Common myeloid progenitor, CD34-positive (primary cell): Measurements from ENCODE around the gene EXTL2.
A peak's percentile ranks its signal among the peaks of the same experiment; 100 is the strongest.

Experiments
- CTCF ChIA-PET: fragments of 350-600 bp; sonication (Branson Sonifier 250); formaldehyde crosslinking; loops from one replicate; lab custom pipeline; 2021; ENCODE audit warnings: antibody characterized with exemption; lab: Charles Lee
- POLR2A ChIA-PET: fragments of 350-600 bp; sonication (Branson Sonifier 250); formaldehyde crosslinking; loops from one replicate; lab custom pipeline; 2021; ENCODE audit warnings: antibody characterized with exemption; lab: Charles Lee
- DNase-seq, 3 donors: peaks; one replicate each; pipeline versions ENCODE4 v3.0.0 to v3.0.0-alpha.2; 2013
- H3K27ac ChIP-seq, 2 experiments: 1 replicate in 1 of 2; 2 replicates in 1 of 2; pipeline ENCODE4 v1.7.0; 2013; ENCODE audit warnings: inconsistent platforms in 2 of 2, low read length in 2 of 2, mild to moderate bottlenecking in 2 of 2, low read depth in 1 of 2, moderate library complexity in 1 of 2; ENCODE audit not compliant: severe bottlenecking in 2 of 2, insufficient read depth in 1 of 2, poor library complexity in 1 of 2
- H3K27me3 ChIP-seq, 5 experiments: replicated peaks in 2 of 5; 1 replicate in 3 of 5; 2 replicates in 2 of 5; pipeline versions ENCODE4 v1.6.1 to v1.7.0; 2013; ENCODE audit warnings: low read length in 4 of 5, mild to moderate bottlenecking in 2 of 5, moderate library complexity in 2 of 5, inconsistent platforms in 1 of 5; ENCODE audit not compliant: insufficient read depth in 5 of 5, control insufficient read depth in 4 of 5
- H3K36me3 ChIP-seq, 4 experiments: 1 replicate in 2 of 4; 2 replicates in 2 of 4; pipeline versions ENCODE4 v1.6.1 to v1.7.0; 2013; ENCODE audit warnings: low read length in 3 of 4, control low read depth in 1 of 4, mild to moderate bottlenecking in 1 of 4; ENCODE audit not compliant: control insufficient read depth in 4 of 4, insufficient read depth in 4 of 4
- H3K4me1 ChIP-seq, 4 experiments: 1 replicate in 3 of 4; 2 replicates in 1 of 4; pipeline versions ENCODE4 v1.6.1 to v1.7.1; 2013; ENCODE audit warnings: low read length in 3 of 4, mild to moderate bottlenecking in 3 of 4, control low read depth in 1 of 4, inconsistent platforms in 1 of 4, moderate library complexity in 1 of 4; ENCODE audit not compliant: control insufficient read depth in 4 of 4, insufficient read depth in 4 of 4; ENCODE audit errors: control extremely low read depth in 1 of 4
- H3K4me3 ChIP-seq, 7 experiments: 1 replicate in 4 of 7; 2 replicates in 3 of 7; pipeline versions ENCODE4 v1.5.1 to v1.7.0; 2013; ENCODE audit warnings: mild to moderate bottlenecking in 7 of 7, low read length in 6 of 7, moderate library complexity in 6 of 7, inconsistent platforms in 2 of 7, low read depth in 2 of 7, control low read depth in 1 of 7; ENCODE audit not compliant: insufficient read depth in 4 of 7, control insufficient read depth in 1 of 7; ENCODE audit errors: extremely low read depth in 1 of 7
- H3K9me3 ChIP-seq, 5 experiments: 1 replicate in 4 of 5; 2 replicates in 1 of 5; pipeline versions ENCODE4 v1.6.1 to v1.7.1; 2013; ENCODE audit warnings: low read length in 4 of 5, mild to moderate bottlenecking in 2 of 5, inconsistent platforms in 1 of 5, low read depth in 1 of 5, moderate library complexity in 1 of 5; ENCODE audit not compliant: control insufficient read depth in 4 of 5, insufficient read depth in 2 of 5; ENCODE audit errors: control extremely low read depth in 1 of 5
- WGBS: methylation state at CpG from one replicate; pipeline ENCODE4 v1.1.5; 2013; ENCODE audit not compliant: insufficient coverage; 5-methylcytosine and 5-hydroxymethylcytosine counted together

EXTL2 gene

GRCh38 chr1:100926240-100926639, 31.6 kb upstream of the EXTL2 start:
- Histone ChIP-seq H3K27me3 (no peaks in the 10 kb centered on the region), H3K4me3 (no peak overlapping the region), H3K27ac (no peak overlapping the region), H3K4me1 (peaks cover 7 to 16% (median 8%) of the 10 kb centered on the region in 4 experiments), H3K9me3 (peaks cover 0 to 3% (median 0%) of the 10 kb centered on the region in 5 experiments), H3K36me3 (peaks cover 8 to 36% (median 16%) of the 10 kb centered on the region in 4 experiments)
- ChIA-PET POLR2A (interaction anchor here (0.6 kb wide), 1 partner anchor 297 kb away, joined by 4 read pairs; no protein-coding TSS in a partner anchor), CTCF (interaction anchor here (1.2 to 2.6 kb wide), 5 partner anchors 12 to 364 kb away, joined by 3 to 7 read pairs (median 3); no protein-coding TSS in a partner anchor)
- WGBS, result 100% methylated on average over 1 of the region's 2 CpGs
- DNase-seq, result no peak

DNA sequence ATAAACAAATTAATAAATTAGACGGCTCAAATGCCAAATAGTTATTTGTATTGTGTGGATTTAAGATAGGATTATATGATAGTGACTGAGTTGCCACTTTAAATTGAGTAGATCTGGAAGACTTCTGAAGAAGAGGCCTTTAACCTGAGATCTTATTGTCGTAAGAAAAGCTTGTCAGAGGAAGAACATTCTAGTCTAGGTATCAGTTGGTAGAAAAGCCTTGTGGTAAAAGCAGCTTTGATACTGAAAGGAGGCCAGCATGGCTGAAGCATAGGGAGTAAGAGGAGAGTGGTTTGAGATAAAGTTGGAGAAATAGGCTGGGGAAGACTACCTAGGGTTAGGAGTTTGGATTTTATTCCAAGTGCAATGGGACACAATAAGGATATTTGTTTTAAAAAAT, 30.3 kb upstream of the EXTL2 start:
- Histone ChIP-seq H3K27ac (no peak overlapping the region), H3K9me3 (peaks cover 0 to 3% (median 0%) of the 10 kb centered on the region in 5 experiments), H3K4me3 (no peak overlapping the region), H3K36me3 (peaks cover 8 to 36% (median 16%) of the 10 kb centered on the region in 4 experiments), H3K4me1 (peaks cover 7 to 13% (median 8%) of the 10 kb centered on the region in 4 experiments), H3K27me3 (no peaks in the 10 kb centered on the region)
- POLR2A ChIA-PET, result no interaction called here
- CTCF ChIA-PET, result interaction anchor here (0.7 to 4.7 kb wide), 6 partner anchors 13 to 432 kb away, joined by 3 to 18 read pairs (median 4); no protein-coding TSS in a partner anchor
- 94% methylated on average over 2 of the region's 2 CpGs for WGBS
- no peak for DNase-seq

DNA sequence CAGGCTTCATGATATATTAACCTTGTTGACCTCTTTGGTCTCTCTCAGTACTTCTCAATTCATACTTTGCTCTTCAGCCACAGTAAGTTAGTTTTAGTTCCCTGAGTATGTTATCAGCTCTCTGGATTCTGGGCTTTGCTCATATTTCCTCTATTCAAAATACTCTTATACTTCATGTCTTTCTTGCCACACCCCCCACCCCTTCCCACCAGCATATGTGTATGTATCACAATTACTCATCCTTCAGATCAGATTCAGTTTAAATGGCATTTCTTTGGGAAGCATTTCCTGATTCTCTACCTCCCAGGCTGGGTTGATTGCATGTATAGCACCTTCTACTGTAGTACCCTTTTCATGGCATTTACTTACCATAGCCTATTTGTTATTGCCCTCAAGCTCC, 29.6 kb upstream of the EXTL2 start:
- H3K27me3 ChIP-seq, result no peaks in the 10 kb centered on the region
- no peak for DNase-seq
- peaks cover 7 to 13% (median 8%) of the 10 kb centered on the region in 4 experiments for H3K4me1 ChIP-seq
- H3K4me3 ChIP-seq, result no peak overlapping the region
- ChIA-PET POLR2A (no interaction called here), CTCF (interaction anchor here (0.9 to 4.7 kb wide), 9 partner anchors 203 to 434 kb away, joined by 3 to 18 read pairs (median 3); no protein-coding TSS in a partner anchor)
- H3K27ac ChIP-seq, result no peak overlapping the region
- peaks cover 8 to 36% (median 16%) of the 10 kb centered on the region in 4 experiments for H3K36me3 ChIP-seq
- H3K9me3 ChIP-seq, result peaks cover 0 to 3% (median 0%) of the 10 kb centered on the region in 5 experiments

GRCh38 chr1:100921110-100921706, 26.6 kb upstream of the EXTL2 start:
- H3K4me3 ChIP-seq, result no peak overlapping the region
- no peaks in the 10 kb centered on the region for H3K27me3 ChIP-seq
- CTCF ChIA-PET, result interaction anchor here (0.6 to 4.7 kb wide), 13 partner anchors 17 to 445 kb away, joined by 3 to 20 read pairs (median 5); no protein-coding TSS in a partner anchor
- no peaks in the 10 kb centered on the region for H3K4me1 ChIP-seq
- WGBS, result 29% methylated on average over 1 of the region's 3 CpGs
- H3K27ac ChIP-seq, result no peak overlapping the region
- DNase-seq, result peak; percentile 53 to 67 (median 58)
- POLR2A ChIA-PET, result no interaction called here
- H3K36me3 ChIP-seq, result peaks cover 11 to 51% (median 22%) of the 10 kb centered on the region in 4 experiments
- H3K9me3 ChIP-seq, result peaks cover 0 to 3% (median 0%) of the 10 kb centered on the region in 5 experiments

DNA sequence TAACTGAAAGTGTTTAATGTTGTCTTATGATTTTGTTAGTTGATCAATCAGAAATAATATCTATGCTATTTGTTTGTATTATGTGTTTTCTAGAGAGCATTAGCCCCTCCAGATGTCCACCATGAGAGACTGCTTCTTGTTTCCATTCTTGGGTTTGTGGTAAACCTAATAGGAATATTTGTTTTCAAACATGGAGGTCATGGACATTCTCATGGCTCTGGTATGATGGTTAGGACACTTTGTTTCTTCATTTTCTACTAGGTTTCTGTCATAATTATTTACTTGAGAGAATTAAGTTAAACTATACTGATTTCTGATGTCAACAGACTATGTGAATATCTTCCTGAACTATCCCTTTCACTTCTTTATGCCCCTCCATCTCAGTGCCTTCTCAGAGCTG, 17.4 kb upstream of the EXTL2 start:
- ChIA-PET CTCF (interaction anchor here (1.0 kb wide), 1 partner anchor 377 kb away, joined by 3 read pairs; no protein-coding TSS in a partner anchor), POLR2A (no interaction called here)
- Histone ChIP-seq H3K27ac (no peak overlapping the region), H3K4me1 (no peaks in the 10 kb centered on the region), H3K4me3 (no peak overlapping the region), H3K27me3 (no peaks in the 10 kb centered on the region), H3K36me3 (peaks cover 6 to 75% (median 35%) of the 10 kb centered on the region in 4 experiments), H3K9me3 (no peaks in the 10 kb centered on the region)
- no peak for DNase-seq

GRCh38 chr1:100909018-100909417, 14.4 kb upstream of the EXTL2 start:
- Histone ChIP-seq H3K9me3 (peaks cover 0 to 4% (median 0%) of the 10 kb centered on the region in 5 experiments), H3K36me3 (peaks cover 17 to 81% (median 46%) of the 10 kb centered on the region in 4 experiments), H3K27ac (no peak overlapping the region), H3K27me3 (no peaks in the 10 kb centered on the region), H3K4me1 (no peaks in the 10 kb centered on the region), H3K4me3 (no peak overlapping the region)
- DNase-seq, result no peak
- ChIA-PET CTCF (interaction anchor here (1.0 to 2.0 kb wide), 2 partner anchors 9 to 40 kb away, joined by 3 to 11 read pairs; no protein-coding TSS in a partner anchor), POLR2A (no interaction called here)

DNA sequence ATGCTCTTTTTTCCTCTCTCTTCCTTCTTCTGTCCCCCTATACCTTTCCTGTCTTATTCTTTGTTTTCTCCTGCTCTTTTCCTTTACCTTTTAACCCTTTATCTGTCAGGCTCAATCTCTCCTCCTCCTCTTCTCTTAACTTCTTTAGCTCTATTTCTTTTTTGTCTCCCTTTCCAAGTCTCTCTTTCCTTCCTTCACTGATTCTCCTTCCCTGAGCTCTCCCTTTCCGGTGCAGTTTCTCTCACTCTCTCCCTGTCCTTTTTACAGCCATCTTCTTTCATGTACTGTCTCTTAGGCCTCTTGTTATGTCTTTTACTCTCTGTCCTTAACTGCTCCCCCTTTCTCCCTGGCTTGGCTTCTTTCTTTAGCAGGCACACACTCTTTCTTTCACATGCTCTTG, 13.2 kb upstream of the EXTL2 start:
- CTCF ChIA-PET, result interaction anchor here (1.2 to 2.0 kb wide), 3 partner anchors 10 to 380 kb away, joined by 3 to 11 read pairs (median 4); no protein-coding TSS in a partner anchor
- H3K36me3 ChIP-seq, result peaks cover 17 to 69% (median 41%) of the 10 kb centered on the region in 4 experiments
- no peak overlapping the region for H3K27ac ChIP-seq
- H3K27me3 ChIP-seq, result no peaks in the 10 kb centered on the region
- H3K4me3 ChIP-seq, result no peak overlapping the region
- H3K4me1 ChIP-seq, result no peaks in the 10 kb centered on the region
- peaks cover 0 to 4% (median 0%) of the 10 kb centered on the region in 5 experiments for H3K9me3 ChIP-seq
- no peak for DNase-seq
- POLR2A ChIA-PET, result no interaction called here
- whole genome bisulfite sequencing, result 100% methylated on average over 1 of the region's 1 CpG
